PC-3 (cell line): ENCODE results near the gene SRSF7.

Experiments
- CTCF ChIP-seq: fragments of 300-600 bp; sonication (generic); conservative IDR thresholded peaks from 2 replicates; pipeline ENCODE4 v1.5.1; 2017; ENCODE audit warnings: antibody characterized with exemption, low read depth, mild to moderate bottlenecking, low read length
- EZH2 ChIP-seq: fragments of 300-600 bp; sonication (generic); IDR thresholded peaks from one replicate; pipeline ENCODE4 v1.6.1; 2017; ENCODE audit warnings: antibody characterized with exemption, mild to moderate bottlenecking, low read length; ENCODE audit not compliant: unreplicated experiment

GRCh38 chr2:38751596-38752410, 642 bp upstream of the SRSF7 start:
- TF ChIP-seq CTCF (no peak), EZH2 (no peak)
